Endothelial cell of umbilical vein (primary cell): ENCODE measurements around the gene RADIL. TPM values are rescaled to one million over a fixed set of nuclear protein-coding genes. Genes with fewer than 3 reads are reported as not detected.

Source experiments
- BruUV-seq: library from RNA; stranded (reverse); fragments of 400-500 nt; replicated peaks from 2 replicates; lab custom pipeline; 2021; lab: Mats Ljungman, UMichigan
- CTCF ChIA-PET: fragments of 300-600, 350-600 bp; sonication (Branson Sonifier 250); formaldehyde crosslinking; loops from one replicate; lab custom pipeline; 2021; ENCODE audit warnings: antibody characterized with exemption, inconsistent platforms; lab: Charles Lee
- POLR2A ChIA-PET: fragments of 300-600, 350-600 bp; sonication (Branson Sonifier 250); formaldehyde crosslinking; loops from one replicate; lab custom pipeline; 2021; ENCODE audit warnings: antibody characterized with exemption, inconsistent platforms; lab: Charles Lee
- DNase-seq: peaks from one replicate; pipeline ENCODE4 v3.0.0-alpha.2; 2011; ENCODE audit warnings: low read depth, low spot score
- FAIRE-seq: peaks from 2 replicates; lab custom pipeline; 2011; peaks lifted over from hg19 to GRCh38; lab: Jason Lieb, UNC
- H2AFZ ChIP-seq: 2 replicates; pipeline ENCODE4 v1.6.0; 2012; ENCODE audit warnings: low read depth, low read length, control low read depth, inconsistent platforms
- H3K27ac ChIP-seq: 2 replicates; pipeline ENCODE4 v1.5.1; 2011; ENCODE audit warnings: low read depth, mild to moderate bottlenecking, control low read depth, low read length, moderate library complexity; ENCODE audit not compliant: insufficient read depth
- H3K27me3 ChIP-seq, 2 experiments: 2 replicates each; pipeline versions ENCODE4 v1.6.0 to v1.6.1; 2011; ENCODE audit warnings: low read length in 2 of 2, mixed read lengths in 1 of 2; ENCODE audit not compliant: control insufficient read depth in 2 of 2, insufficient read depth in 2 of 2
- H3K36me3 ChIP-seq, 2 experiments: 2 replicates in 1 of 2; 3 replicates in 1 of 2; pipeline ENCODE4 v1.5.1; 2011; ENCODE audit warnings: low read length in 2 of 2, mild to moderate bottlenecking in 1 of 2, moderate library complexity in 1 of 2; ENCODE audit not compliant: control insufficient read depth in 2 of 2, insufficient read depth in 2 of 2; ENCODE audit errors: extremely low read depth in 1 of 2
- H3K4me1 ChIP-seq: 3 replicates; pipeline ENCODE4 v1.5.1; 2011; ENCODE audit warnings: mild to moderate bottlenecking, low read length; ENCODE audit not compliant: control insufficient read depth, insufficient read depth; ENCODE audit errors: extremely low read depth
- H3K4me2 ChIP-seq: 2 replicates; pipeline ENCODE4 v1.6.1; 2011; ENCODE audit warnings: low read length, control low read depth, mixed read lengths; ENCODE audit not compliant: insufficient read depth
- H3K4me3 ChIP-seq, 3 experiments: fragments of 200-600 bp in 1 of 3; sonication (generic), shearing (Covaris generic) in 1 of 3; replicated peaks in 1 of 3; 2 replicates each; pipeline ENCODE4 v1.5.1; 2011 to 2016; ENCODE audit warnings: control low read depth in 3 of 3, low read length in 3 of 3, mild to moderate bottlenecking in 2 of 3, inconsistent platforms in 1 of 3, low read depth in 1 of 3, moderate library complexity in 1 of 3; ENCODE audit not compliant: insufficient read depth in 1 of 3
- H3K79me2 ChIP-seq: 2 replicates; pipeline ENCODE4 v1.6.0; 2012; ENCODE audit warnings: low read length, inconsistent platforms; ENCODE audit not compliant: control insufficient read depth, insufficient read depth
- H3K9ac ChIP-seq: replicated peaks from 2 replicates; pipeline ENCODE3; 2011; ENCODE audit warnings: low read length, control low read depth; ENCODE audit not compliant: insufficient read depth; ENCODE audit errors: extremely low read depth
- H3K9me1 ChIP-seq: replicated peaks from 3 replicates; pipeline ENCODE4 v1.6.0; 2011; ENCODE audit warnings: mild to moderate bottlenecking, low read length; ENCODE audit not compliant: control insufficient read depth, insufficient read depth; ENCODE audit errors: extremely low read depth
- H3K9me3 ChIP-seq: replicated peaks from 2 replicates; pipeline ENCODE4 v1.5.1; 2012; ENCODE audit warnings: low read length, inconsistent platforms; ENCODE audit not compliant: control insufficient read depth, insufficient read depth
- H4K20me1 ChIP-seq: replicated peaks from 2 replicates; pipeline ENCODE3; 2011; ENCODE audit warnings: mild to moderate bottlenecking, low read length; ENCODE audit not compliant: control insufficient read depth, insufficient read depth; ENCODE audit errors: extremely low read depth
- EZH2 ChIP-seq: IDR thresholded peaks from 2 replicates; pipeline ENCODE4 v1.6.1; 2012; ENCODE audit warnings: borderline replicate concordance, low read depth, mild to moderate bottlenecking, moderate library complexity, low read length, inconsistent platforms; ENCODE audit not compliant: severe bottlenecking
- GATA2 ChIP-seq: IDR thresholded peaks from 2 replicates; pipeline ENCODE4 v1.7.0; 2011; ENCODE audit warnings: low read depth, mild to moderate bottlenecking, moderate library complexity, mixed read lengths, low read length; ENCODE audit not compliant: insufficient read length, insufficient read depth
- JUN ChIP-seq: IDR thresholded peaks from 2 replicates; pipeline ENCODE4 v1.6.1; 2011; ENCODE audit warnings: borderline replicate concordance, low read depth; ENCODE audit not compliant: insufficient read length, insufficient read depth
- MAX ChIP-seq: IDR thresholded peaks from 2 replicates; pipeline ENCODE4 v1.6.1; 2011; ENCODE audit not compliant: insufficient read depth, insufficient read length
- MYC ChIP-seq: IDR thresholded peaks from one replicate; pipeline ENCODE4 v1.6.1; 2011; ENCODE audit warnings: mild to moderate bottlenecking, low read depth, low read length
- POLR2A ChIP-seq: IDR thresholded peaks from 2 replicates; pipeline ENCODE4 v1.6.1; 2012; ENCODE audit warnings: low read depth, mild to moderate bottlenecking, control low read depth, low read length
- POLR2AphosphoS5 ChIP-seq: IDR thresholded peaks from 2 replicates; pipeline ENCODE4 v1.6.1; 2012; ENCODE audit warnings: low read depth, mild to moderate bottlenecking, control low read depth, low read length, moderate library complexity; ENCODE audit not compliant: insufficient read depth
- dilution Hi-C: fragments of 300-500 bp; cut with MboI; formaldehyde crosslinking; loops from one replicate; pipeline ENCODE4 v1.15.0; 2019; ENCODE audit warnings: low sequenced_read_pairs; ENCODE audit not compliant: extremely low pct_ligation_motif_present
- intact Hi-C: fragments of 100-400 bp; cut with micrococcal nuclease; formaldehyde crosslinking; loops from one replicate; pipeline ENCODE4 v1.10.0; 2022
- polyA plus RNA-seq, 4 experiments: library from polyadenylated mRNA; depleted of rRNA in 3 of 4; stranded (reverse) in 3 of 4; unstranded in 1 of 4; fragments of >200 nt; gene quantifications; 2 replicates each; pipeline versions ENCODE4 v1.2.1 to v1.2.3, GENCODE V29; 2011 to 2012; ENCODE audit warnings: missing spikeins in 1 of 4
- total RNA-seq: library from RNA; stranded (reverse); gene quantifications from 2 replicates; pipeline ENCODE4 v1.2.3, GENCODE V29; 2021
- TF ChIP-seq, protein P1 (sequence below), 2 donors: IDR thresholded peaks; 1 replicate in 1 of 2; 2 replicates in 1 of 2; pipeline ENCODE4 v1.5.1; 2011; ENCODE audit warnings: low read length in 2 of 2, mild to moderate bottlenecking in 2 of 2, moderate library complexity in 2 of 2, control low read depth in 1 of 2, inconsistent platforms in 1 of 2, low read depth in 1 of 2; ENCODE audit not compliant: insufficient read depth in 1 of 2; ENCODE audit errors: extremely low read depth in 1 of 2

The RADIL gene
- total and polyA plus RNA-seq, 2 donors (not counting 3 experiments of a cell fraction or from before 2014, with no cell fraction given) = 1.2 to 2.5 TPM

- FAIRE-seq = no peak
- dilution Hi-C loops = no loop called here
- ChIA-PET POLR2A (no interaction called here), CTCF (no interaction called here)
- Histone ChIP-seq H3K9me3 (no peaks in the 10 kb centered on the region), H3K4me3 (no peak overlapping the region), H3K27me3 (no peaks in the 10 kb centered on the region), H2AFZ (no peak overlapping the region), H3K9ac (no peak overlapping the region), H3K79me2 (no peaks in the 10 kb centered on the region), H3K9me1 (no peaks in the 10 kb centered on the region), H4K20me1 (no peaks in the 10 kb centered on the region), H3K4me2 (no peak overlapping the region), H3K27ac (no peak overlapping the region), H3K4me1 (no peaks in the 10 kb centered on the region), H3K36me3 (no peaks in the 10 kb centered on the region)
- no TSS peak for BruUV-seq
- no peak for DNase-seq
- intact Hi-C loops = no loop called here
- TF ChIP-seq MAX (no peak), POLR2AphosphoS5 (no peak), MYC (no peak), GATA2 (no peak), EZH2 (no peak), JUN (no peak), POLR2A (no peak)
- TF ChIP-seq, protein P1, sequence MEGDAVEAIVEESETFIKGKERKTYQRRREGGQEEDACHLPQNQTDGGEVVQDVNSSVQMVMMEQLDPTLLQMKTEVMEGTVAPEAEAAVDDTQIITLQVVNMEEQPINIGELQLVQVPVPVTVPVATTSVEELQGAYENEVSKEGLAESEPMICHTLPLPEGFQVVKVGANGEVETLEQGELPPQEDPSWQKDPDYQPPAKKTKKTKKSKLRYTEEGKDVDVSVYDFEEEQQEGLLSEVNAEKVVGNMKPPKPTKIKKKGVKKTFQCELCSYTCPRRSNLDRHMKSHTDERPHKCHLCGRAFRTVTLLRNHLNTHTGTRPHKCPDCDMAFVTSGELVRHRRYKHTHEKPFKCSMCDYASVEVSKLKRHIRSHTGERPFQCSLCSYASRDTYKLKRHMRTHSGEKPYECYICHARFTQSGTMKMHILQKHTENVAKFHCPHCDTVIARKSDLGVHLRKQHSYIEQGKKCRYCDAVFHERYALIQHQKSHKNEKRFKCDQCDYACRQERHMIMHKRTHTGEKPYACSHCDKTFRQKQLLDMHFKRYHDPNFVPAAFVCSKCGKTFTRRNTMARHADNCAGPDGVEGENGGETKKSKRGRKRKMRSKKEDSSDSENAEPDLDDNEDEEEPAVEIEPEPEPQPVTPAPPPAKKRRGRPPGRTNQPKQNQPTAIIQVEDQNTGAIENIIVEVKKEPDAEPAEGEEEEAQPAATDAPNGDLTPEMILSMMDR (IDR thresholded peaks at IDR 0.05; ENCODE audit: extremely low read depth in 1 of 2, insufficient read depth in 1 of 2, low read depth in 1 of 2, low read length in 2 of 2) = no peak
Observed at GRCh38 chr7:4931943-4932342, 48.4 kb upstream of the RADIL start.
